WTC11 (cell line): ENCODE results near the gene NRF1. TPM values are rescaled to one million over a fixed set of nuclear protein-coding genes. Genes with fewer than 3 reads are reported as not detected.

Source experiments
- ATAC-seq: fragments of 200-7000 bp; cut with Tn5 transposase; 2 replicates; pipeline ENCODE4 v1.10.0; 2021; ENCODE audit warnings: mild to moderate bottlenecking, moderate library complexity
- CTCF ChIA-PET: fragments of 300-600 bp; sonication (Branson Sonifier 250); formaldehyde crosslinking; loops from one replicate; lab custom pipeline; 2021; ENCODE audit warnings: antibody characterized with exemption; lab: Charles Lee
- POLR2A ChIA-PET: fragments of 350-600 bp; sonication (Branson Sonifier 250); formaldehyde crosslinking; loops from one replicate; lab custom pipeline; 2021; ENCODE audit warnings: antibody characterized with exemption; lab: Charles Lee
- DNase-seq: peaks from one replicate; pipeline ENCODE4 v3.0.0; 2021; ENCODE audit warnings: low spot score
- H3K27ac Mint-ChIP-seq: 2 replicates; pipeline ENCODE4 v1.8.0; 2021; ENCODE audit warnings: mixed read lengths
- H3K27me3 Mint-ChIP-seq: 2 replicates; pipeline ENCODE4 v1.8.0; 2021; ENCODE audit warnings: low read depth, mild to moderate bottlenecking, moderate library complexity, mixed read lengths
- H3K36me3 Mint-ChIP-seq: 2 replicates; pipeline ENCODE4 v1.8.0; 2021; ENCODE audit warnings: mixed read lengths
- H3K4me1 Mint-ChIP-seq: 2 replicates; pipeline ENCODE4 v1.8.0; 2022; ENCODE audit warnings: mixed read lengths
- H3K4me3 Mint-ChIP-seq: 2 replicates; pipeline ENCODE4 v1.8.0; 2021; ENCODE audit warnings: mild to moderate bottlenecking, moderate library complexity, mixed read lengths
- H3K9me3 Mint-ChIP-seq: 2 replicates; pipeline ENCODE4 v1.8.0; 2021; ENCODE audit warnings: mixed read lengths
- CREB1 ChIP-seq: sonication (generic); formaldehyde crosslinking; IDR thresholded peaks from 2 replicates; pipeline ENCODE4 v1.8.0; 2023; ENCODE audit warnings: mild to moderate bottlenecking, missing genetic modification reagents
- ETV6 ChIP-seq: sonication (generic); formaldehyde crosslinking; IDR thresholded peaks from 2 replicates; pipeline ENCODE4 v1.8.1; 2022; ENCODE audit warnings: mild to moderate bottlenecking, missing genetic modification reagents
- FOXP1 ChIP-seq: sonication (generic); formaldehyde crosslinking; IDR thresholded peaks from 2 replicates; pipeline ENCODE4 v1.8.0; 2022; ENCODE audit warnings: missing genetic modification reagents, mild to moderate bottlenecking, moderate library complexity, borderline replicate concordance
- GABPB1 ChIP-seq: sonication (generic); formaldehyde crosslinking; IDR thresholded peaks from 2 replicates; pipeline ENCODE4 v1.8.1; 2023; ENCODE audit warnings: mild to moderate bottlenecking, missing genetic modification reagents
- IRF2 ChIP-seq: sonication (generic); formaldehyde crosslinking; IDR thresholded peaks from 2 replicates; pipeline ENCODE4 v1.8.0; 2022; ENCODE audit warnings: low read depth, missing genetic modification reagents, borderline replicate concordance
- NR2C2 ChIP-seq: sonication (generic); formaldehyde crosslinking; IDR thresholded peaks from 2 replicates; pipeline ENCODE4 v1.8.0; 2022; ENCODE audit warnings: mild to moderate bottlenecking, missing genetic modification reagents
- SMAD4 ChIP-seq: sonication (generic); formaldehyde crosslinking; IDR thresholded peaks from 2 replicates; pipeline ENCODE4 v1.8.0; 2022; ENCODE audit warnings: mild to moderate bottlenecking, missing genetic modification reagents
- SOX15 ChIP-seq: fragments of 250-450 bp; sonication (Bioruptor Pico); IDR thresholded peaks from 2 replicates; pipeline ENCODE4 v1.9.0; 2021; ENCODE audit warnings: mild to moderate bottlenecking
- ZBTB21 ChIP-seq: sonication (generic); formaldehyde crosslinking; IDR thresholded peaks from 2 replicates; pipeline ENCODE4 v1.8.1; 2023; ENCODE audit warnings: mild to moderate bottlenecking, missing genetic modification reagents, borderline replicate concordance
- ZNF396 ChIP-seq: fragments of 250-450 bp; sonication (Bioruptor Pico); IDR thresholded peaks from 2 replicates; pipeline ENCODE4 v1.8.0; 2021; ENCODE audit warnings: mild to moderate bottlenecking, moderate library complexity, borderline replicate concordance
- total RNA-seq: library from RNA; stranded (reverse); gene quantifications from 3 replicates; pipeline ENCODE4 v1.2.3, GENCODE V29; 2021
- TF ChIP-seq, protein P1 (sequence below): fragments of 250-450 bp; sonication (Bioruptor Pico); IDR thresholded peaks from 2 replicates; pipeline ENCODE4 v1.9.0; 2021; ENCODE audit warnings: mild to moderate bottlenecking, borderline replicate concordance
- TF ChIP-seq, protein P2 (sequence below): sonication (generic); formaldehyde crosslinking; IDR thresholded peaks from 2 replicates; pipeline ENCODE4 v1.8.0; 2022; ENCODE audit warnings: mild to moderate bottlenecking, missing genetic modification reagents

The NRF1 gene
- total RNA-seq, 1 experiment from 2014 or later = 16.4 TPM

DNA sequence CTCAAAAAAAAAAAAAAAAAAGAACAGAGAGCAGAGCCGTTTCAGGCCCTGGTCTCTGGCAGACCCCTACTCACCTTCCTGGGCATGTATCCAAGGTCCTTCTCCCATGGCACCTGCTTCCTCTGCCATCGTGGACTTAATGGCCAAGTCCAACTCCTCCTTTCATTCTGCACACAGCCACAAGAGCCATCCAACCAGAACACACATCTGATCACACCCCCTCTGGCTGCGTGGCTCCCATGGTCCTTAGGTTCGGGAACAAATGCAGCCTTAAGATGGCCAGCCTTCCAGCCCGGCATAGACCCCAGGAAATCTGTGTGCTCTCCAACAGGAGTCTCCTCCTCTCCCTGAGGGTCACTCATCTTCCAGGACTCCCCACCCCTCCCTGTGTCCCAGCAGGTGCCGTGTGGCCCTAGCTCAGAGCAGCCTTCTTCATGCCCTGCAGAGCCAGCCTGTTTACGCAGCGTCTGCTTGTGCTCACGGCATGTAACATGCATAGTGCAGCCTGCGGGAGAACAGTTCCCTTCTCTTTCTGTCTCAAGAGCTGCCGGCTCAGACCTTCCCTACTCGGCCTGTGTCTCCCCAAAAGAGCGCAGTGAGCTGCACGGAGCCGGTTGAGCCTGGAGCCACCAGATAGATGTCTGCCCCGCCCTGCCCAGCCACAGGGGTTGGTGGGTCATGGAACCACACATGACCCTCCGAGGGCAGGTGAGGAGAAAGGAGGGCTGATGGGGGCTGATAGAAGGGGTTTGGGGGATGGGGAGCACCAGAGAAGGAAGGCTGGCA is 157.3 kb downstream of the NRF1 start:
- ChIA-PET CTCF (interaction anchor here (0.7 to 3.3 kb wide), 2 partner anchors 13 to 56 kb away, joined by 5 to 9 read pairs; no protein-coding TSS in a partner anchor), POLR2A (no interaction called here)
- Mint-ChIP-seq H3K9me3 (no peaks in the 10 kb centered on the region), H3K4me1 (peaks cover 46% of the 10 kb centered on the region), H3K36me3 (peaks cover 33% of the 10 kb centered on the region), H3K4me3 (no peak overlapping the region), H3K27me3 (peaks cover 5% of the 10 kb centered on the region; the same call in 1 of the 2 replicates), H3K27ac (peak overlapping the region; percentile 81)
- TF ChIP-seq IRF2 (CRISPR knock-in tag) (no peak), NR2C2 (CRISPR knock-in tag) (no peak), ZNF396 (no peak), CREB1 (CRISPR knock-in tag) (no peak)
- TF ChIP-seq, protein P1, sequence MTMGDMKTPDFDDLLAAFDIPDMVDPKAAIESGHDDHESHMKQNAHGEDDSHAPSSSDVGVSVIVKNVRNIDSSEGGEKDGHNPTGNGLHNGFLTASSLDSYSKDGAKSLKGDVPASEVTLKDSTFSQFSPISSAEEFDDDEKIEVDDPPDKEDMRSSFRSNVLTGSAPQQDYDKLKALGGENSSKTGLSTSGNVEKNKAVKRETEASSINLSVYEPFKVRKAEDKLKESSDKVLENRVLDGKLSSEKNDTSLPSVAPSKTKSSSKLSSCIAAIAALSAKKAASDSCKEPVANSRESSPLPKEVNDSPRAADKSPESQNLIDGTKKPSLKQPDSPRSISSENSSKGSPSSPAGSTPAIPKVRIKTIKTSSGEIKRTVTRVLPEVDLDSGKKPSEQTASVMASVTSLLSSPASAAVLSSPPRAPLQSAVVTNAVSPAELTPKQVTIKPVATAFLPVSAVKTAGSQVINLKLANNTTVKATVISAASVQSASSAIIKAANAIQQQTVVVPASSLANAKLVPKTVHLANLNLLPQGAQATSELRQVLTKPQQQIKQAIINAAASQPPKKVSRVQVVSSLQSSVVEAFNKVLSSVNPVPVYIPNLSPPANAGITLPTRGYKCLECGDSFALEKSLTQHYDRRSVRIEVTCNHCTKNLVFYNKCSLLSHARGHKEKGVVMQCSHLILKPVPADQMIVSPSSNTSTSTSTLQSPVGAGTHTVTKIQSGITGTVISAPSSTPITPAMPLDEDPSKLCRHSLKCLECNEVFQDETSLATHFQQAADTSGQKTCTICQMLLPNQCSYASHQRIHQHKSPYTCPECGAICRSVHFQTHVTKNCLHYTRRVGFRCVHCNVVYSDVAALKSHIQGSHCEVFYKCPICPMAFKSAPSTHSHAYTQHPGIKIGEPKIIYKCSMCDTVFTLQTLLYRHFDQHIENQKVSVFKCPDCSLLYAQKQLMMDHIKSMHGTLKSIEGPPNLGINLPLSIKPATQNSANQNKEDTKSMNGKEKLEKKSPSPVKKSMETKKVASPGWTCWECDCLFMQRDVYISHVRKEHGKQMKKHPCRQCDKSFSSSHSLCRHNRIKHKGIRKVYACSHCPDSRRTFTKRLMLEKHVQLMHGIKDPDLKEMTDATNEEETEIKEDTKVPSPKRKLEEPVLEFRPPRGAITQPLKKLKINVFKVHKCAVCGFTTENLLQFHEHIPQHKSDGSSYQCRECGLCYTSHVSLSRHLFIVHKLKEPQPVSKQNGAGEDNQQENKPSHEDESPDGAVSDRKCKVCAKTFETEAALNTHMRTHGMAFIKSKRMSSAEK = no peak
- DNase-seq (no peak), ATAC-seq (no peak)

DNA sequence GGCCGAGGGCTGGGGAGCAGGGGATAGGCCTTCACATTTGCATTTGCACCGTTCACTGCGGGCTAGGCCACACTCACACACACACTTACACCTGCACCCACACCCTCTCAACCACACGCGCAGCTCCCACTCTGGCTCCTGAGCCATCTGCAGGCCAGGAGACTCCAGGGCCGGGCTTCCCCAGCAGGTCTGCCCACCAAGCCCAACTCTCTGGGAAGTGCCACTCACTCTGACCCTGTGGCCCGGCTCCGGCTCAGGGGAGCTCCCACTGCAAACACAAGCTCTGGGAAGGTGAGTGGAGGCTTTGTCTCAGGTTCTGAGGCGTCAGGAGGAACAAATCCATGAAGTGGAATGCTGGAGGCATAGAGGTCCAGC is 157.9 kb downstream of the NRF1 start:
- Mint-ChIP-seq H3K4me3 (no peak overlapping the region), H3K36me3 (peaks cover 29% of the 10 kb centered on the region), H3K9me3 (no peaks in the 10 kb centered on the region), H3K27ac (0 out of 2 replicates have a peak overlapping the region, but pooled peaks have one; percentile 29), H3K27me3 (peaks cover 10% of the 10 kb centered on the region), H3K4me1 (peaks cover 52% of the 10 kb centered on the region)
- ATAC-seq (no peak), DNase-seq (no peak)
- CTCF ChIA-PET = interaction anchor here (3.3 kb wide), 1 partner anchor 56 kb away, joined by 9 read pairs; no protein-coding TSS in a partner anchor
- POLR2A ChIA-PET = no interaction called here
- TF ChIP-seq, protein P2, sequence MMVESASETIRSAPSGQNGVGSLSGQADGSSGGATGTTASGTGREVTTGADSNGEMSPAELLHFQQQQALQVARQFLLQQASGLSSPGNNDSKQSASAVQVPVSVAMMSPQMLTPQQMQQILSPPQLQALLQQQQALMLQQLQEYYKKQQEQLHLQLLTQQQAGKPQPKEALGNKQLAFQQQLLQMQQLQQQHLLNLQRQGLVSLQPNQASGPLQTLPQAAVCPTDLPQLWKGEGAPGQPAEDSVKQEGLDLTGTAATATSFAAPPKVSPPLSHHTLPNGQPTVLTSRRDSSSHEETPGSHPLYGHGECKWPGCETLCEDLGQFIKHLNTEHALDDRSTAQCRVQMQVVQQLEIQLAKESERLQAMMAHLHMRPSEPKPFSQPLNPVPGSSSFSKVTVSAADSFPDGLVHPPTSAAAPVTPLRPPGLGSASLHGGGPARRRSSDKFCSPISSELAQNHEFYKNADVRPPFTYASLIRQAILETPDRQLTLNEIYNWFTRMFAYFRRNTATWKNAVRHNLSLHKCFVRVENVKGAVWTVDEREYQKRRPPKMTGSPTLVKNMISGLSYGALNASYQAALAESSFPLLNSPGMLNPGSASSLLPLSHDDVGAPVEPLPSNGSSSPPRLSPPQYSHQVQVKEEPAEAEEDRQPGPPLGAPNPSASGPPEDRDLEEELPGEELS (CRISPR knock-in tag) = no peak
- TF ChIP-seq, all 79 proteins: peak for 0

DNA sequence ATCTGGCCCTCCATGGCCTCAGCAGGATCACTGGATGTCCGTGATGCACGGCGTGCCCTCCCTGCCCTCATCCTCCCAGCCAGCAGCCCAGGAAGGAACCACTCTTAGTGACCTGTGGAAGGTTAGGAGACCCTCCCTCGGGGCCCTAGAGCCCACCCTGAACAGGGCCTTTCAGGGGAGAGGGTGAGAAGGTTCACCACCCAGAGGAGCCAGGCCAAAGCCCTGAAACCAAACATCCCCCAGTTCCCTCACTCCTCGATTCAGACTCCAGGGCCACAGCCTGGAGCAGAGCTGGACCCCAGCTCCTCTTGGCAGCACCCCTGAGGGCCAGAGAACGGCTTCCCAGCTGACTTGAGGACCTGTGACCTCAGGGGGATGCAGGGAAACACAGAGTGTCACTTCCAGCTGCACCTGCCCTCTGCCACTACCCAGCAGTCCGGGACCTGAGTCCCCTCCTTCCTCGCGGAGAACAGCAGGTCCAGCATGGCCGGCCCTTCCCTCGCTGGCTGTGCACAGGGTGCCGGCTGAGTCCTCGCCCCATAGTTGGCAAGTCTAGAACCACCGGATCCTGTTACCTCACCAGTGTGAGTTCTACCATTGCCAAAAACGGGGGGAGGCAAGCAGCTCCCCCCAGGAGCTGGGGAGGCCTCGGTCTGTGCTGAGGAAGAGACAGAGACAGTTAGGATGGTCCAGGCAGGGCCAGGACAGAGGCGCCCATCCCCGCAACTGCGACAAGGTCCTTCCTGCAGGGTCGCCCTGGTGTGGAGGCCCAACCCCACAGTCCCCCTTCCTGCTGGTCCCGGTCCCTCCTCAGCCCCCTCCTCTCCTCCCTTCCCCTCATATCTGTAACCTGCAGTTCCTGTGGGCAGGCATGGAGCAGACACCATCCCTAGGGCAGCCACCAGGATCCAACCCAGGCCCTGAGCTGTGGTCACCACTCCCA is 158.6 kb downstream of the NRF1 start:
- peaks cover 26% of the 10 kb centered on the region for H3K36me3 Mint-ChIP-seq
- H3K27me3 Mint-ChIP-seq = peaks cover 18% of the 10 kb centered on the region
- H3K4me1 Mint-ChIP-seq = peaks cover 59% of the 10 kb centered on the region
- ChIA-PET POLR2A (no interaction called here), CTCF (interaction anchor here (1.2 to 3.3 kb wide), 2 partner anchors 55 to 59 kb away, joined by 5 to 9 read pairs; no protein-coding TSS in a partner anchor)
- H3K9me3 Mint-ChIP-seq = no peaks in the 10 kb centered on the region
- ATAC-seq (no peak), DNase-seq (no peak)
- H3K4me3 Mint-ChIP-seq = no peak overlapping the region
- no peak for TF ChIP-seq ZBTB21 (CRISPR knock-in tag)
- no peak for TF ChIP-seq ETV6 (CRISPR knock-in tag)
- TF ChIP-seq SOX15 (CRISPR knock-in tag) = no peak
- no peak for TF ChIP-seq SMAD4
- TF ChIP-seq ZNF396 = no peak
- no peak for TF ChIP-seq GABPB1
- no peak for TF ChIP-seq FOXP1 (CRISPR knock-in tag)
- no peak overlapping the region for H3K27ac Mint-ChIP-seq
